Fibroblast of the conjunctiva (primary cell): ENCODE data around the gene HINT3.
"Not testable (repeated sequence)": the region's sequence is repeated elsewhere in the genome, so short reads cannot be mapped to it uniquely, and the experiment has no call there.

Experiments
- DNase-seq: peaks from one replicate; pipeline ENCODE4 v3.0.0-alpha.2; 2010; ENCODE audit warnings: low read depth

Gene HINT3

DNA sequence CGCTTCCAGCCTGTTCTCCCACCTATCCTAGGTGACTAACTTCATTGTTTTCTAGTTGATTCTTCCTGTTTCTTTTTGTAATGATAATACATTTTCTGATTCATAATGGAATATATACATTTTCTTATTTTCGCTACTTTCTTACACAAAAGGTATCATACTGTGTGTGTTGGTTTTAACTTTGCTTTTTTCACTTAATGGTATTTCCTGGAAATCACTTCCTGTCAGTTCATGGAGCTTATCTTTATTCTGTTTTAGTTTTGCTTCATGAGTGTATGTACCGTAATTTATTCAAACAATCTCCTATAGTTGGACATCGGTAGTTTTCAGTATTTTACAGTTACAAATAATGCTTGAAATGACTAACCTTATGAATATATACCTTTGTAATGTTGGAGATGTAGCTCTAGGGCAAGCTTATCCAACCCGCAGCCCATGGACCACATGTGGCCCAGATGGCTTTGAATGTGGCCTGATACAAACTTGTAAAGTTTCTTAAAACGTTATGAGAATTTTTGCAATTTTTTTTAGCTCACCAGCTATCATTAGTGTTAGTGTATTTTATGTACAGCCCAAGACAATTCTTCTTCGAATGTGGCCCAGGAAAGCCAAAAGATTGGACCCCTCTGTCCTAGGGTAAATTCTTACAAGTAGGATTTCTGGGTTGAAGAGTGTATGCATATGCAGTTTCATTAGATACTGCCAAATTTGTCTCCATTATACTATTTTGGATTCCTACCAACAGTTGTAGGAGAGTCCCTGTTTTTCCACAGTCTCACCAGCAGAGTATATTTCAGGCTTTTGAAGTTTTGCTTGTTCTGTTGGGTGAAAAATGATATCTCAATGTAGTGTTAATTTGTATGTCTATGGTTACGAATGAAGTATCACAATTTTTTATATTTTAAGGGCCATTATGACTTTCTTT, 46.4 kb downstream of the HINT3 start:
- DNase-seq, result no peak

DNA sequence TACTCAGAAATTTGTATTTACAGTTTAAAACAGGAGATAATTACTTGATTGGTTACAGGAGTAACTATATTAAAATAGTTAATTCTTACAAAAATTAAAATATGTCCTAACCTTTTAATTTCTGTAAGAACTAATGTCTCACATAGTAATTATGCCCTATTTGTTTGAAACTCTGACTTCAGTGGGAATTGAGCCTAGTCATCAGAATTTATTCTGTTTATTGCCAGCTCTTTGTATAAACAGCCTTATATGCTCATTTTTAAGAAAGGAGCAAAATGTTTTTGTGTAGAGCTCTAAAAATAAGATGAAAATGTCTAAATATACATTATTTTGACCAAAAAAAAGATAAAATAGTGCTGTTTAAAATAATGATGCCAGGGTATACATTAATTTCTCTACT, 51.2 kb downstream of the HINT3 start:
- no peak for DNase-seq

DNA sequence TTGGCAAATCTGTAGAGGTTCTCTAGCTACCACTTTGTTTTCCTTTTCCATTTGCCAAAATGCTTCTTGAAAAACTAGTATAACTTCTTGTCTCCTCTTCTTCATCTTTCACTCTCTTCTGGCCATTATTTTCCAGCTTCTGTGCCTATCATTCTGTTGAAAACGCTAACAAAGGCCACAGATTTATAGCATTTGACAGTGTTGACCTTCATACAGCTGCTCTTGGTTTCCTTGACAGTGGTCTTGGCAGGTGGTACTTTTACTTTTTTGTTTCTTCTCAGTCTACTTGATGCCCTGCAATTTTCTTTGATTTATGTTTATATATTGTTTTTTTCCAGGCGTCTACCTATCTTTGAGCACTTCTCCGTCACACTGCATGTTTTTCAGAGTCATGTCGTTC, 53.5 kb downstream of the HINT3 start:
- DNase-seq, result no peak

DNA sequence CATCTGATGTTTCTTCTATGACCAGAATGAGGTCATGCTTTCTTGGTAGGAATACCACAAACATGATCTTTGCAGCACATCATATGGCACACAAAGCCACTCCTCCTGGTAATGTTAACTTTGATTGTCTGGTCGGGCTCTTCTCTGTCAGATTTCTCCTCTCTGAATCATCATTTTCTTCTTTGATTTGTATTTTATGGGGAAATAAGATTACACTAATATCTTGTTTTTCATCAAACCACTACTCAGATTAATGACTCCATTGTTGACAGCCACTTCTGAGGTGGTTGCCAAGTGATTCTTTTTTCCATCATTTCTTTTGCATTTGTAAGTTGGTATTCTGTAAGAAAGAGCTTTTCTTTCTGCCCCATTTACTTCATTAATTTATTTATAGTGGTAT, 59.3 kb downstream of the HINT3 start:
- no peak for DNase-seq

DNA sequence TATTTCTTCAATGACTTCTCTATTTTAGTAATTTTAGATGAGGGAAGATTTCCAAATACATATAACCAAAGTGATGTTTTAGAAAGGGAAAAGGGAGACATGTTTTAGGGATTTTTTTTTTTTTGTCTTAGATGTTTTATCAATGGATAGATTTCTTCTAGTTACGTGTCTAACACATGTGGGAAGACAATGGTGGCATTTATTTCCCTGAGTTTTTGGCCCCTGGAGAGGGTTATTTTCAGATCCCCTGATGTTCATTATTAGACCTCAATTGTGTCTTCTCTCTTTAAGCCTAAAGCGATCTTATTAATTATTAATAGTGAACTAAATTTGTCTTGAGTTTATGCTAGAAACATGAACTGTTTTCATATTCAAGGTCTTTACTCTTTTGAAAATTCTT, 60.0 kb downstream of the HINT3 start:
- DNase-seq, result no peak

DNA sequence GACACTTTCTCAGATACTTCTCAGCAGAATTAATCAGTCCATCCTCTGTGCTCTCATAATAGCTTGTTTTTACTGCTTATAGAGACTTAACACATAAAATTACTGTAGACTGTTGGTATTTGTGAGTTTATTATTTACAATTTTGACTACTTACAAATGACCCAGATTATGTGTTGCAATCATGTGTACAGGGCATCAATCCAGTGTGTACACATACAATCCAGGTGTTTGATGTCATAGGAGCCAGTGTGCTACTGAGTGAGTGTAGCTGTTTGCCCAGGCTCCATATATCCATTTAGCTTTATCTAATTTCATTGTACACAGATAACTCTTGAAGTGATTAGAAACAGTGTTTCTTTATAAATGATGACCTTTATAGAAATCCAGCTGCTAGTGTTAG, 61.1 kb downstream of the HINT3 start:
- no peak for DNase-seq

DNA sequence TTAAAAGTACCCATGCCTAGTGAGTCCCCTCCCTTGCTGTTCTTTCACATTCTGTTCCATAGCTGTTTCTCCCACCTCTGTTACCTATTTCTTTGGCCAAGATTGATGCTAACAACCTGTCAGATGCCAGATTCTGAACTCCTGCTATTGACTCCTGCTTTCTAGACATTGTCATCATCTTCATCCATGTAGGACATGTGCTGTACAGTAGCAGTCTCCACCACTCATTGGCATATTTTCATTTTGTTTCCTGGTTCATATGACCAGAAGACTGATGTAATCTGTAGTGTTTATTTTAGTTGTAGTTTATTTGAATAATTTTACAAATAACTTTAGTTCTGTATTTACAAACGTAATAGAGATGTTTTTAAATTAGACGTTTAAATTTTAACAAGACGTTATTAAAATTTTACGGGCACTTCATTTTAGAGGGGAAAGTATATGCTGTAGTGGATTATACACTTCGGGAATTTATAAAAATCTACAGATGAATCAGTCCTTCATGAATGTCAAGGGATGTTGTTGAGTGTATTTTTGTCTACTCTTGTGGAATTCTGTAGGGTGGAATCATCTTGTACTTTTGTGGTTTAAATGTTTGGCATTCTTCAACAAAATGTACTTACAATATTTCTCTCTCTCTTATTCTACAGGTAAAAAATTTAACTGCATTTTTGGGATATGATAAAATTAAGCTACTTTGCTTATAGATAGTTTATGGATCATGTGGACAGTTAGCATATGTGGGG, 63.9 kb downstream of the HINT3 start:
- DNase-seq, result no peak

DNA sequence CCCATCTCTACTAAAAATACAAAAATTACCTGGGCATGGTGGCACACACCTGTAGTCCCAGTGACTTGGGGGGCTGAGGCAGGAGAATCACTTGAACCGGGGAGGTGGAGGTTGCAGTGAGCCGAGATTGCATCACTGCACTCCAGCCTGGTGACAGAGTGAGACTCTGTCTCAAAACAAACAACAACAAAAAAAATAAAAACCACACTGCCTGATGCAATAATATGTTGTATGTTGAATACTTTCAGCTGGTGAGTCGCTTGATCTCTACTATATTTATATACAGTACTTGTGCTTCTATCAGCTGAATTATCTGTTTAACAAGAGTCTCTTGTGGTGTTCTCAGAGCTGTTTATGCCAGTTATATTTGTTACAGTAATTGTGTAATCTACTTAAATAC, 66.9 kb downstream of the HINT3 start:
- not testable (repeated sequence) for DNase-seq

DNA sequence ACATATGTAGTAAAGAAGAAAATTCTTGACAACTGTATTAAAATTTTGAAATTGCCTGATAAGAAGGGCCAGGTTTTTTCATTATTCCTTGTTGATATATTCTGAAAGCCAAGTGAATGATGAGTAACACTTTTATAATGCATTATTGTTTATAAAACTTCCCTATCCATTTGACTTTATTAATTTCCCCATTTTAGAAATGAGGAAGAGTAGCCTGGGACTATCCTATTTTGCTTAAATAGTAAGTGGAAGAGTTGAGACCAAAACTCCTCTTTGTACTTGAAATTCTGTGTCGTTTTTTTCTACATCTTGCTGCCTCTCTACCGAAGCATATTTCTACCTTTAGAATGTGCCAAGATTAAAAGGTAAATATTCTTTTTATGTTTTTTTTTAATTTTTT, 69.4 kb downstream of the HINT3 start:
- DNase-seq, result no peak

DNA sequence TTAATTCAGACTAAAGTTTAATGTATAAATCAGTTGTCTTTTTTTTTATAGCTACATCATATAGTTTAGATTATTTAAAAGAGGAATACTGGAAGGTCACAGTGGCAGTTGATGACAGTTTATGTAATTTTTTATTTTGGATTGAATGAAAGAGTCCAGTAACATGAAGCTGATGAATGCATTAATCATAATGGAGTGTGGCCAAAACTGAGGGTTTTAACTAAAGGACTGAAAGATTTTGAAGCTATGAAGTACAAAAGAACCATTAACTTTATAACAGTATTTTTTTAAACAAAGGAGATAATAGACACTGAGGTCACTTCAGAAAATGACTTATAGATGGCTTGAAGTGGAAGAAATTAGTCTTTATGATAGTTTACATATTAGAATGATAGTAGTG, 71.0 kb downstream of the HINT3 start:
- no peak for DNase-seq
